Activated CD4-positive, alpha-beta T cell treated with anti-CD3 and anti-CD28 coated beads for 36 hours (primary cell): ENCODE data around the gene PIGM. TPM values are rescaled to one million over a fixed set of nuclear protein-coding genes. Genes with fewer than 3 reads are reported as not detected.

Experiments
- ATAC-seq: fragments of 200-7000 bp; cut with Tn5 transposase; one replicate; pipeline ENCODE4 v1.10.0; 2021; ENCODE audit warnings: mild to moderate bottlenecking, moderate library complexity
- CTCF ChIA-PET: fragments of 350-600 bp; sonication (Branson Sonifier 250); formaldehyde crosslinking; loops from one replicate; lab custom pipeline; 2021; ENCODE audit warnings: antibody characterized with exemption; lab: Charles Lee
- POLR2A ChIA-PET: fragments of 350-600 bp; sonication (Branson Sonifier 250); formaldehyde crosslinking; loops from one replicate; lab custom pipeline; 2021; ENCODE audit warnings: antibody characterized with exemption, inconsistent platforms; lab: Charles Lee
- DNase-seq: peaks from one replicate; pipeline ENCODE4 v3.0.0-alpha.2; 2020
- H3K27ac Mint-ChIP-seq: one replicate; pipeline ENCODE4 v1.8.0; 2021; ENCODE audit warnings: mixed read lengths
- H3K27me3 Mint-ChIP-seq: one replicate; pipeline ENCODE4 v1.8.0; 2021; ENCODE audit warnings: mixed read lengths
- H3K36me3 Mint-ChIP-seq: one replicate; pipeline ENCODE4 v1.8.0; 2021; ENCODE audit warnings: low read depth, mixed read lengths
- H3K4me1 Mint-ChIP-seq: one replicate; pipeline ENCODE4 v1.8.0; 2021; ENCODE audit warnings: mixed read lengths
- H3K4me3 Mint-ChIP-seq: one replicate; pipeline ENCODE4 v1.8.0; 2021; ENCODE audit warnings: mild to moderate bottlenecking, moderate library complexity, mixed read lengths
- H3K9me3 Mint-ChIP-seq: one replicate; pipeline ENCODE4 v1.8.0; 2021; ENCODE audit warnings: low read depth, mixed read lengths
- intact Hi-C, 2 experiments: fragments of 100-400 bp; cut with DNase I in 1 of 2; cut with micrococcal nuclease in 1 of 2; formaldehyde crosslinking; loops; one replicate each; pipeline versions ENCODE4 v1.14.2 to v1.15.1; 2022 to 2024; cut with DNase I, micrococcal nuclease
- total RNA-seq, 2 experiments: library from RNA; stranded (reverse); gene quantifications; one replicate each; pipeline ENCODE4 v1.2.3, GENCODE V29; 2021

The PIGM gene
- total RNA-seq, result 1 to 10 TPM; 4.3 to 4.7 TPM

GRCh38 chr1:160031365-160032164, at the start of gene PIGM:
PIGM (minus strand) TSS chr1:160031990; CDS start chr1:160031739, 251 bp downstream.
- Mint-ChIP-seq H3K27ac (peak within 1 kb of the TSS; percentile 92), H3K9me3 (no peaks in the 10 kb centered on the region), H3K27me3 (no peaks in the 10 kb centered on the region), H3K4me1 (peaks cover 34% of the 10 kb centered on the region), H3K36me3 (peaks cover 4% of the 10 kb centered on the region), H3K4me3 (peak within 1 kb of the TSS; percentile 96)
- DNase-seq (peak; percentile 97), ATAC-seq (peak; percentile 96)
- ChIA-PET POLR2A (interaction anchor here (0.9 to 1.9 kb wide), 5 partner anchors 9 to 954 kb away, joined by 3 to 8 read pairs (median 4); partner anchors contain the start of gene TAGLN2), CTCF (interaction anchor here (0.6 to 4.5 kb wide), 14 partner anchors 8 to 346 kb away, joined by 3 to 57 read pairs (median 5); partner anchors contain the start of genes KCNJ9 and TAGLN2)
- intact Hi-C loops, result loop anchor here (1.0 to 5.0 kb wide), 9 partner anchors 51 to 254 kb away; partner anchors contain the start of genes DUSP23 (in 2 of the 2), IGSF8 (in 2 of the 2), DCAF8 (in 1 of the 2) and KCNJ9 (in 1 of the 2)

- no peaks in the 10 kb centered on the region for H3K9me3 Mint-ChIP-seq
- intact Hi-C loops, result loop anchor here in 1 of 2 experiments (5.0 kb wide), 2 partner anchors 49 to 144 kb away; partner anchors contain the start of gene PIGM
Observed at GRCh38 chr1:160081261-160081936, 49.6 kb upstream of the PIGM start, which contains the start of gene KCNJ9. KCNJ9 (plus strand) TSS chr1:160081538; CDS start chr1:160084031, 2,493 bp downstream.

GRCh38 chr1:160080381-160081100, 48.8 kb upstream of the PIGM start:
- POLR2A ChIA-PET, result interaction anchor here (0.6 to 1.5 kb wide), 2 partner anchors 9 to 20 kb away, joined by 3 read pairs; no protein-coding TSS in a partner anchor
- Mint-ChIP-seq H3K4me3 (no peak overlapping the region), H3K9me3 (no peaks in the 10 kb centered on the region), H3K27me3 (peaks cover 38% of the 10 kb centered on the region), H3K36me3 (peaks cover 3% of the 10 kb centered on the region), H3K27ac (no peak overlapping the region), H3K4me1 (peaks cover 23% of the 10 kb centered on the region)
- CTCF ChIA-PET, result interaction anchor here (0.6 to 26.0 kb wide), 10 partner anchors 20 to 288 kb away, joined by 3 to 636 read pairs (median 4); partner anchors contain the start of genes KCNJ10 and PIGM
- no peak for DNase-seq
- intact Hi-C loops, result loop anchor here in 1 of 2 experiments (5.0 kb wide), 2 partner anchors 48 to 143 kb away; partner anchors contain the start of gene PIGM
- peak; percentile 25 for ATAC-seq

More at GRCh38 chr1:160081261-160081936, 49.6 kb upstream of the PIGM start, which contains the start of gene KCNJ9:
- H3K4me3 Mint-ChIP-seq, result no peak within 1 kb of the TSS
- ChIA-PET CTCF (interaction anchor here (0.7 to 26.0 kb wide), 9 partner anchors 16 to 287 kb away, joined by 3 to 636 read pairs (median 5); partner anchors contain the start of genes KCNJ10 and PIGM), POLR2A (interaction anchor here (0.6 kb wide), 1 partner anchor 21 kb away, joined by 3 read pairs; no protein-coding TSS in a partner anchor)
- peak; percentile 23 for DNase-seq
- peaks cover 38% of the 10 kb centered on the region for H3K27me3 Mint-ChIP-seq
- peaks cover 3% of the 10 kb centered on the region for H3K36me3 Mint-ChIP-seq
- ATAC-seq, result no peak
- H3K27ac Mint-ChIP-seq, result no peak within 1 kb of the TSS
- H3K4me1 Mint-ChIP-seq, result peaks cover 23% of the 10 kb centered on the region

- Mint-ChIP-seq H3K4me1 (peaks cover 22% of the 10 kb centered on the region), H3K27ac (no peak overlapping the region), H3K9me3 (no peaks in the 10 kb centered on the region), H3K4me3 (no peak overlapping the region), H3K27me3 (peaks cover 47% of the 10 kb centered on the region), H3K36me3 (peaks cover 2% of the 10 kb centered on the region)
- POLR2A ChIA-PET, result interaction anchor here (0.5 to 1.5 kb wide), 2 partner anchors 8 to 229 kb away, joined by 3 to 4 read pairs; no protein-coding TSS in a partner anchor
- CTCF ChIA-PET, result interaction anchor here (0.6 to 38.5 kb wide), 24 partner anchors 1 to 265 kb away, joined by 3 to 636 read pairs (median 4); partner anchors contain the start of genes IGSF8, KCNJ10, KCNJ9 and PIGM
- no peak for ATAC-seq
- no peak for DNase-seq
- intact Hi-C loops, result loop anchor here in 1 of 2 experiments (2.0 kb wide), 1 partner anchor 33 kb away; no protein-coding TSS in a partner anchor
Observed at GRCh38 chr1:160079448-160079847, 47.7 kb upstream of the PIGM start.

GRCh38 chr1:160078512-160079195, 46.9 kb upstream of the PIGM start:
- H3K27me3 Mint-ChIP-seq, result peaks cover 48% of the 10 kb centered on the region
- H3K4me1 Mint-ChIP-seq, result peaks cover 18% of the 10 kb centered on the region
- ATAC-seq, result peak; percentile 93
- peaks cover 1% of the 10 kb centered on the region for H3K36me3 Mint-ChIP-seq
- peak; percentile 84 for DNase-seq
- CTCF ChIA-PET, result interaction anchor here (0.6 to 38.5 kb wide), 39 partner anchors 0 to 1635 kb away, joined by 3 to 636 read pairs (median 4); partner anchors contain the start of genes IGSF8, KCNJ10, KCNJ9 and PIGM
- intact Hi-C loops, result loop anchor here (1.0 to 2.0 kb wide), 4 partner anchors 32 to 142 kb away; no protein-coding TSS in a partner anchor
- POLR2A ChIA-PET, result interaction anchor here (1.1 kb wide), 1 partner anchor 19 kb away, joined by 5 read pairs; the partner anchor contains the start of gene IGSF8
- H3K4me3 Mint-ChIP-seq, result no peak overlapping the region
- no peak overlapping the region for H3K27ac Mint-ChIP-seq
- H3K9me3 Mint-ChIP-seq, result no peaks in the 10 kb centered on the region

- no peak overlapping the region for H3K4me3 Mint-ChIP-seq
- H3K9me3 Mint-ChIP-seq, result no peaks in the 10 kb centered on the region
- H3K36me3 Mint-ChIP-seq, result no peaks in the 10 kb centered on the region
- CTCF ChIA-PET, result interaction anchor here (0.6 to 38.5 kb wide), 16 partner anchors 1 to 936 kb away, joined by 3 to 636 read pairs (median 4); partner anchors contain the start of genes IGSF8, KCNJ10, KCNJ9 and PIGM
- intact Hi-C loops, result no loop called here
- H3K27ac Mint-ChIP-seq, result no peak overlapping the region
- ATAC-seq (no peak), DNase-seq (no peak)
- POLR2A ChIA-PET, result no interaction called here
- H3K27me3 Mint-ChIP-seq, result peaks cover 46% of the 10 kb centered on the region
- peaks cover 16% of the 10 kb centered on the region for H3K4me1 Mint-ChIP-seq
Observed at GRCh38 chr1:160077486-160077885, 45.7 kb upstream of the PIGM start.

- Mint-ChIP-seq H3K4me1 (peaks cover 25% of the 10 kb centered on the region), H3K36me3 (no peaks in the 10 kb centered on the region), H3K4me3 (no peak overlapping the region), H3K27me3 (peaks cover 47% of the 10 kb centered on the region), H3K27ac (no peak overlapping the region), H3K9me3 (no peaks in the 10 kb centered on the region)
- DNase-seq (no peak), ATAC-seq (no peak)
- POLR2A ChIA-PET, result no interaction called here
- intact Hi-C loops, result no loop called here
- CTCF ChIA-PET, result interaction anchor here (1.2 to 38.5 kb wide), 3 partner anchors 2 to 176 kb away, joined by 6 to 636 read pairs (median 636); partner anchors contain the start of genes KCNJ10 and KCNJ9
Observed at GRCh38 chr1:160076295-160076694, 44.5 kb upstream of the PIGM start.

- ATAC-seq, result no peak
- no peak overlapping the region for H3K27ac Mint-ChIP-seq
- H3K4me1 Mint-ChIP-seq, result peaks cover 21% of the 10 kb centered on the region
Observed at GRCh38 chr1:160075836-160076235, 44.0 kb upstream of the PIGM start.

GRCh38 chr1:160074865-160075264, 43.1 kb upstream of the PIGM start:
- H3K9me3 Mint-ChIP-seq, result no peaks in the 10 kb centered on the region
- intact Hi-C loops, result no loop called here
- CTCF ChIA-PET, result interaction anchor here (26.0 to 38.5 kb wide), 2 partner anchors 4 to 14 kb away, joined by 636 read pairs; partner anchors contain the start of genes KCNJ10 and KCNJ9
- peaks cover 43% of the 10 kb centered on the region for H3K27me3 Mint-ChIP-seq
- H3K4me1 Mint-ChIP-seq, result peaks cover 18% of the 10 kb centered on the region
- H3K36me3 Mint-ChIP-seq, result no peaks in the 10 kb centered on the region
- POLR2A ChIA-PET, result no interaction called here
- no peak overlapping the region for H3K27ac Mint-ChIP-seq
- H3K4me3 Mint-ChIP-seq, result no peak overlapping the region
- ATAC-seq, result no peak
- no peak for DNase-seq

More at GRCh38 chr1:160075836-160076235, 44.0 kb upstream of the PIGM start:
- intact Hi-C loops, result no loop called here
- Mint-ChIP-seq H3K36me3 (no peaks in the 10 kb centered on the region), H3K4me3 (no peak overlapping the region), H3K9me3 (no peaks in the 10 kb centered on the region), H3K27me3 (peaks cover 44% of the 10 kb centered on the region)
- ChIA-PET CTCF (interaction anchor here (0.6 to 38.5 kb wide), 4 partner anchors 3 to 177 kb away, joined by 3 to 636 read pairs (median 321); partner anchors contain the start of genes KCNJ10 and KCNJ9), POLR2A (no interaction called here)
- no peak for DNase-seq
